GM19193 (cell line): Measurements from ENCODE around the gene MYH9.

Experiments used
- POLR2A ChIP-seq: IDR thresholded peaks from 4 replicates; pipeline ENCODE4 v1.6.1; 2011; ENCODE audit not compliant: insufficient read depth, insufficient read length; ENCODE audit errors: extremely low read depth

MYH9 gene

GRCh38 chr22:36243986-36244385 is 143.8 kb downstream of the MYH9 start:
- no peak for TF ChIP-seq POLR2A

- TF ChIP-seq POLR2A, result peak; percentile 60
Measured at GRCh38 chr22:36239401-36240171, 148.2 kb downstream of the MYH9 start, which contains the start of gene APOL2. TSS of gene APOL2 (minus strand) at chr22:36239527. CDS start at chr22:36233162, 6,365 bp downstream.

GRCh38 chr22:36239150-36239400 is 148.7 kb downstream of the MYH9 start:
- TF ChIP-seq POLR2A, result no peak

GRCh38 chr22:36238373-36239149 is 149.2 kb downstream of the MYH9 start:
- no peak for TF ChIP-seq POLR2A

GRCh38 chr22:36237462-36238372 is 150.1 kb downstream of the MYH9 start:
- peak; percentile 14 for TF ChIP-seq POLR2A

GRCh38 chr22:36236388-36237319 is 151.1 kb downstream of the MYH9 start:
- TF ChIP-seq POLR2A, result no peak

- no peak for TF ChIP-seq POLR2A
Measured at GRCh38 chr22:36235585-36235984, 152.2 kb downstream of the MYH9 start.

GRCh38 chr22:36234919-36235318 is 152.8 kb downstream of the MYH9 start:
- no peak for TF ChIP-seq POLR2A

- no peak for TF ChIP-seq POLR2A
Measured at GRCh38 chr22:36234213-36234612, 153.6 kb downstream of the MYH9 start.

- no peak for TF ChIP-seq POLR2A
Measured at GRCh38 chr22:36233796-36234195, 154.0 kb downstream of the MYH9 start.

- TF ChIP-seq POLR2A, result no peak
Measured at GRCh38 chr22:36232715-36233401, 154.9 kb downstream of the MYH9 start.
